Mammary epithelial cell (primary cell): ENCODE results near the gene ERP27.

Experiments
- EZH2 ChIP-seq: IDR thresholded peaks from 2 replicates; pipeline ENCODE4 v1.6.1; 2012; ENCODE audit warnings: low read length, inconsistent platforms, borderline replicate concordance
- TF ChIP-seq, protein P1 (sequence below), 2 donors: IDR thresholded peaks in 1 of 2; conservative IDR thresholded peaks in 1 of 2; 2 replicates each; pipeline ENCODE4 v1.5.1; 2011 to 2012; ENCODE audit warnings: inconsistent platforms in 2 of 2, low read length in 2 of 2, mild to moderate bottlenecking in 2 of 2, control low read depth in 1 of 2, low read depth in 1 of 2; ENCODE audit not compliant: insufficient read depth in 1 of 2; ENCODE audit errors: extremely low read depth in 1 of 2

DNA sequence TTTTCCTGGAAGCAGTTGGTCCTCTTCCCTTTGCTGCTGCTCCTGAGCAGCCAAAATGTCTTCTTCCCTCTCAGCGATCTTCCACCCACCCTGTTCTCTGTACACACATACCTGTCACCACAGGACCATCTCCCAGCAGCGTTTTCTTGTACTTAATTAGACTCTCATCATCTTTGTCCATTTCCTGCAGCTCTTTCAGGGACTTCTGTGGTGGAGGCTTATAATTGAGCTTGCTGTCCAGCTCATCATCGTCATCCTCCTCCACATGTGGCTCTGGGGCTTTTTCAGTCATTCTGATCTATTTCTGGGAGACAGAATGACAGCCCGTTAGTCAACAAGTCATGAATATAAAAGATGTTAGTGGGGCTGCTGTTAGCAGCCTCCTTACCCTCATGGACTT is 12.1 kb upstream of the ERP27 start:
- TF ChIP-seq, protein P1, sequence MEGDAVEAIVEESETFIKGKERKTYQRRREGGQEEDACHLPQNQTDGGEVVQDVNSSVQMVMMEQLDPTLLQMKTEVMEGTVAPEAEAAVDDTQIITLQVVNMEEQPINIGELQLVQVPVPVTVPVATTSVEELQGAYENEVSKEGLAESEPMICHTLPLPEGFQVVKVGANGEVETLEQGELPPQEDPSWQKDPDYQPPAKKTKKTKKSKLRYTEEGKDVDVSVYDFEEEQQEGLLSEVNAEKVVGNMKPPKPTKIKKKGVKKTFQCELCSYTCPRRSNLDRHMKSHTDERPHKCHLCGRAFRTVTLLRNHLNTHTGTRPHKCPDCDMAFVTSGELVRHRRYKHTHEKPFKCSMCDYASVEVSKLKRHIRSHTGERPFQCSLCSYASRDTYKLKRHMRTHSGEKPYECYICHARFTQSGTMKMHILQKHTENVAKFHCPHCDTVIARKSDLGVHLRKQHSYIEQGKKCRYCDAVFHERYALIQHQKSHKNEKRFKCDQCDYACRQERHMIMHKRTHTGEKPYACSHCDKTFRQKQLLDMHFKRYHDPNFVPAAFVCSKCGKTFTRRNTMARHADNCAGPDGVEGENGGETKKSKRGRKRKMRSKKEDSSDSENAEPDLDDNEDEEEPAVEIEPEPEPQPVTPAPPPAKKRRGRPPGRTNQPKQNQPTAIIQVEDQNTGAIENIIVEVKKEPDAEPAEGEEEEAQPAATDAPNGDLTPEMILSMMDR (conservative IDR thresholded peaks at IDR 0.05 in 1 of 2, IDR thresholded peaks at IDR 0.05 in 1 of 2; ENCODE audit: extremely low read depth in 1 of 2, insufficient read depth in 1 of 2, low read depth in 1 of 2, low read length in 2 of 2), result no peak
- TF ChIP-seq EZH2, result no peak
